RWPE1 (cell line): Measurements from ENCODE around the gene RBM47.
"Not testable (repeated sequence)": the region's sequence is repeated elsewhere in the genome, so short reads cannot be mapped to it uniquely, and the experiment has no call there.

ENCODE experiments used
- CTCF ChIA-PET: fragments of 350-600 bp; sonication (Branson Sonifier 250); formaldehyde crosslinking; extraction: SDS; loops from one replicate; lab custom pipeline; 2021; lab: Yijun Ruan, JAX
- POLR2A ChIA-PET: fragments of 400-600 bp; formaldehyde crosslinking; extraction: SDS; loops from one replicate; lab custom pipeline; 2020; ENCODE audit warnings: antibody characterized with exemption; ENCODE audit not compliant: low non-redundant PET; lab: Yijun Ruan, JAX
- DNase-seq: peaks from one replicate; pipeline ENCODE4 v3.0.0; 2012; ENCODE audit warnings: low spot score
- H3K27ac ChIP-seq: fragments of 450-650 bp; 2 replicates; pipeline ENCODE4 v1.5.1; 2017
- TF ChIP-seq, protein P1 (sequence below): fragments of 450-650 bp; conservative IDR thresholded peaks from 2 replicates; pipeline ENCODE4 v1.5.1; 2017; ENCODE audit warnings: low read depth, mild to moderate bottlenecking

Gene RBM47

DNA sequence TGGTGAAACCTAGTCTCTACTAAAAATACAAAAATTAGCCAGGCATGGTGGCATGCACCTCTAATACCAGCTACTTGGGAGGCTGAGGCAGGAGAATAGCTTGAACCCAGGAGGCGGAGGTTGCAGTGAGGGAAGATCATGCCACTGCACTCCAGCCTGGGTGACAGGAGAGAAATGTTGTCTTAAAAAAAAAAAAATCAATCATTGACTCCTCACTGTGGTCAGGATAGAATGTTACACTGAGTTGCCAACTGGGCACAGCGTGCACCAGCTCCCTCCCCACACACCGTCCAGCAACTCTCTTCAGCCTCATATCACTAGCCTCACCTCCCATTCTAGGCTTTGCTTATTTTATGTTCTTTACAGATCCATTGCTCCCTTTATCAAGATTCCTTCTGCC, 215.0 kb downstream of the RBM47 start:
- ChIA-PET CTCF (interaction anchor here (0.6 kb wide), 1 partner anchor 10 kb away, joined by 4 read pairs; no protein-coding TSS in a partner anchor), POLR2A (no interaction called here)
- DNase-seq: no peak
- TF ChIP-seq, protein P1, sequence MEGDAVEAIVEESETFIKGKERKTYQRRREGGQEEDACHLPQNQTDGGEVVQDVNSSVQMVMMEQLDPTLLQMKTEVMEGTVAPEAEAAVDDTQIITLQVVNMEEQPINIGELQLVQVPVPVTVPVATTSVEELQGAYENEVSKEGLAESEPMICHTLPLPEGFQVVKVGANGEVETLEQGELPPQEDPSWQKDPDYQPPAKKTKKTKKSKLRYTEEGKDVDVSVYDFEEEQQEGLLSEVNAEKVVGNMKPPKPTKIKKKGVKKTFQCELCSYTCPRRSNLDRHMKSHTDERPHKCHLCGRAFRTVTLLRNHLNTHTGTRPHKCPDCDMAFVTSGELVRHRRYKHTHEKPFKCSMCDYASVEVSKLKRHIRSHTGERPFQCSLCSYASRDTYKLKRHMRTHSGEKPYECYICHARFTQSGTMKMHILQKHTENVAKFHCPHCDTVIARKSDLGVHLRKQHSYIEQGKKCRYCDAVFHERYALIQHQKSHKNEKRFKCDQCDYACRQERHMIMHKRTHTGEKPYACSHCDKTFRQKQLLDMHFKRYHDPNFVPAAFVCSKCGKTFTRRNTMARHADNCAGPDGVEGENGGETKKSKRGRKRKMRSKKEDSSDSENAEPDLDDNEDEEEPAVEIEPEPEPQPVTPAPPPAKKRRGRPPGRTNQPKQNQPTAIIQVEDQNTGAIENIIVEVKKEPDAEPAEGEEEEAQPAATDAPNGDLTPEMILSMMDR: no peak
- no peak overlapping the region for H3K27ac ChIP-seq

DNA sequence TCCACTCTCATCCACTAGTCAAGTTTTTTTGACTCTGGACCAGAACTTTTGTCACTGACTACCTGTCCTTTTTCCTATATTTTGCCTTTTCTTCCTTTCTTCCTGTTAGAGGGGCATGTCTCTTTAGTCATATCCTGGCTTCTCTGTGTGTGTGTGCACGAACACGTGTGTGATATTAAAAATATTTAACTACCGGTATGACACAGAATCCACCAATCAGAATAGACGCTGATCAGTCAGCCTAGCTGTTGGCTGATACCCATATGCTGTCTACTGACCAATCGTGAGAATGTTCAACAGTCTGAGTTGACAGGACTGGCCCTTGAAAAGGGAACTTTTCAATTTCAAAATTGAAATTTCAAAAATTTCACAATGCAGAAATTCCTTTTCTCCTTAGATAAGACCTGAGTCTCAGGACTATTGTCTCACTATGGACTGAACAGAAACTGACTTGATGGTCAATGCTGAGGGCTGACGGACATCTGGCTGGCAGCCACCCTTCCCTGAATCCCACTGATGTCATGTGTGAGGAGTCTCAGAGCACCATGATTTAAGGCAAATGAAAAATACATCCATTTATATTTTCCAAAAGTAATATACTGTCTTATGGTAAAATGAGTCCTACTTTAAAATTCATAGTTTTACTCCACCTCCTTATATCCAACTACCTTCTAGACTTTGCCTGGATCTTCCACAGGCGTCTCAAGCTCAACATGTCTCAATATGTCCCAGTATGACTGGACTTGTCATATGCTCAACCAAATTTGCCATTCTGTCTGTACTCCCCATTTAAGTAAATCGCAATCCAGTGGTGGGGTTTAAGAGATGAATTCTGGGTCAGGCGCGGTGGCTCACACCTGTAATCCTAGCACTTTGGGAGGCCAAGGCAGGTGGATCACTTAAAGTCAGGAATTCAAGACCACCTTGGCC, 216.5 kb downstream of the RBM47 start:
- DNase-seq: no peak
- ChIA-PET CTCF (interaction anchor here (0.6 to 0.7 kb wide), 2 partner anchors 70 to 711 kb away, joined by 3 read pairs; no protein-coding TSS in a partner anchor), POLR2A (no interaction called here)
- H3K27ac ChIP-seq: no peak overlapping the region
- TF ChIP-seq, protein P1: no peak

DNA sequence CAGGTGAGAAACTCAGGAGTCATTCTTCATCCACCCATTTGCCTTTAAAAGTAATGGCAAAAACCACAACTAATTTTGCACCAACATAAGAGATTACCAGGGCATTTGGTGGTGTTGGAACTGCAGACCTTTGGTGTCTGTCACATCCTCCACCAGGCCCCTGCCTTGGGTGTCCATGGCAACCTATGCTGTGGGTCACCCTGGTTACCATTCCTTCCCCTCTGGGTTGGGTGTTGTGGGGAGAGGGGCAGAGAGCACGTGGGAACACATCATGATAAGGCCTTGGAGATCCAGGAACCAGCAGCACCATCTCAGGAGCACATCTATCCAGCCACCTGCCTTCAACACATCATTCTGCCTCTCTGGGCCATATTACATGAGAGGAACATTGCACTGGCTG, 217.3 kb downstream of the RBM47 start:
- H3K27ac ChIP-seq: no peak overlapping the region
- POLR2A ChIA-PET: no interaction called here
- TF ChIP-seq, protein P1: no peak
- CTCF ChIA-PET: no interaction called here
- DNase-seq: no peak

DNA sequence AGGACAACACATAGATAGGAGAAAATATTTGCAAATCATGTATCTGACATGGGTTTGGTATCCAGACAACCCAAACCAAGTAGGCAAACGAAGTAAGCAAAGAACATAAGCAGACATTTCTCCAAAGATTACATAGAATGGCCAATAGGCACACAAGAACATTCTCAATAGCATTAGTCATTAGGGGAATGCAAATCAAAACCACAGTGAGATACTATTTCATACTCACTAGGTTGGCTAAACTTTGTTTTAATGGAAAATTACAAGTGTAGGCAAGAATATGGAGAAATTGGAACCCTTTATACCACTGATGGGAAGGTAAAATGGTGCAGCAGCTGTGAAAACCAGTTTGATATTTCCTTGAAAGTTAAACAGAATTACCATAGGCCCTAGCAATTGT, 219.8 kb downstream of the RBM47 start:
- CTCF ChIA-PET: no interaction called here
- TF ChIP-seq, protein P1: no peak
- POLR2A ChIA-PET: no interaction called here
- no peak overlapping the region for H3K27ac ChIP-seq
- DNase-seq: no peak

DNA sequence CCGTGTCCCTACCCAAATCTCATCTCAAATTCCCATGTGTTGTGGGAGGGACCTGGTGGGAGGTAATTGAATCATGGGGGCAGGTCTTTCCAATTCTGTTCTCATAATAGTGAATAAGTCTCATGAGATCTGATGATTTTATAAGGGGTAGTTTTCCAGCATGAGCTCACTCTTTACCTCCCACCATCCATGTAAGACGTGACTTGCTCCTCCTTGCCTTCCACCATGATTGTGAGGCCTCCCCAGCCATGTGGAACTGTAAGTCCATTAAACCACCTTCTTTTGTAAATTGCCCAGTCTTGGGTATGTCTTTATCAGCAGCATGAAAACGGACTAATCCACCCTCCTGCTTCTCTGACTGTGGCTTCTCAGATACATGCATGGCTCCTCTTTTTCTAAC, 222.2 kb downstream of the RBM47 start:
- DNase-seq, H3K27ac ChIP-seq, CTCF ChIA-PET, POLR2A ChIA-PET: not testable (repeated sequence)

DNA sequence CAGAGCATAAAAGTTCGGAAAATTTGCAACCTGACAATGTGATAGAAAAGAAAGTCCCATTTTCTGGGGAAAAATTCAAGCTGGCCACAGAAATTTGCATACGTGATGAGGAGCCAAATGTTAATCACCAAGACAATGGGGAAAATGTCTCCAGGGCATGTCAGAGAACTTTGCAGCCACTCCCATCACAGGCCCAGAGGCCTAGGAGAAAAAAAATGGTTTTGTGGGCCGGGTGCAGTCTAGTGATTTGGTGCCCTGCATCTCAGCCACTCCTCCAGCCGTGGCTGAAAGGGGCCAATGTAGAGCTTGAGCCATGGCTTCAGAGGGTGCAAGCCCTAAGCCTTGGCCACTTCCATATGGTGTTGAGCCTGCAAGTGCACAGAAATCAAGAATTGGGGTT, 223.3 kb downstream of the RBM47 start:
- TF ChIP-seq, protein P1: no peak
- ChIA-PET CTCF (interaction anchor here (0.6 kb wide), 3 partner anchors 61 to 307 kb away, joined by 5 to 6 read pairs (median 5); no protein-coding TSS in a partner anchor), POLR2A (no interaction called here)
- no peak overlapping the region for H3K27ac ChIP-seq
- DNase-seq: no peak

DNA sequence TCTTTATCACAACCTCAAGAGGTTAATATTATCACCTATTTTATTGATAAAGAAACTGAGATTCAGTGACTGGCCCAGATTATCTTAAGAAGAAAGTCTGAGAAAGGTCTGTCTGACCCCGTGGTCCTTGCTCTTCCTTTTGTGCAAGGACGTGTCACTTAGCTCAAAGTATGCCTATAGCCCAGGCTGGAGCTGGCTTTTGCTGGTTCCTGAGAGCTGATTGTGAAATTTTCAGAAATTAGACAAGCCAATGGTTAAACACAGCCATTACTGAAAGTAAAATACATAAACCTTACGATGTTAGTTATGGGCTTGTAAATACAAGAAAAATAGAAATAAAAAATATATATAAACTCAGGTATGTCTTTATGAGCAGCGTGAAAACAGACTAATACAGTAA, 224.5 kb downstream of the RBM47 start:
- DNase-seq: no peak
- H3K27ac ChIP-seq: no peak overlapping the region
- TF ChIP-seq, protein P1: no peak
- ChIA-PET POLR2A (no interaction called here), CTCF (interaction anchor here (0.7 kb wide), 1 partner anchor 10 kb away, joined by 4 read pairs; no protein-coding TSS in a partner anchor)
